Body of pancreas (tissue), 4 donors: ENCODE results near the gene ARL4D.

Experiments
- CTCF ChIP-seq, 7 experiments: fragments of 450-650 bp in 4 of 7; fragments of 200-600 bp in 3 of 7; sonication (generic) in 3 of 7; IDR thresholded peaks; one replicate each; pipeline ENCODE4 v1.5.1; 2016 to 2019; ENCODE audit warnings: antibody characterized with exemption in 7 of 7
- POLR2A ChIP-seq, 3 donors: fragments of 450-650 bp; IDR thresholded peaks; one replicate each; pipeline ENCODE4 v1.6.1; 2016; ENCODE audit warnings: antibody characterized with exemption in 3 of 3, mild to moderate bottlenecking in 2 of 3

- TF ChIP-seq CTCF (IDR thresholded peaks at IDR 0.05) (no peak), POLR2A (IDR thresholded peaks at IDR 0.05) (no peak)
These were observed 36.1 kb downstream of the ARL4D start for GRCh38 chr17:43434902-43435319.
